Measurements from ENCODE around the gene FAM83B. TPM values are rescaled to one million over a fixed set of nuclear protein-coding genes. Genes with fewer than 3 reads are reported as not detected.
"Not testable (repeated sequence)": the region's sequence is repeated elsewhere in the genome, so short reads cannot be mapped to it uniquely, and the experiment has no call there.

The FAM83B gene
- total RNA-seq, 1 donor from 2014 or later = not detected

DNA sequence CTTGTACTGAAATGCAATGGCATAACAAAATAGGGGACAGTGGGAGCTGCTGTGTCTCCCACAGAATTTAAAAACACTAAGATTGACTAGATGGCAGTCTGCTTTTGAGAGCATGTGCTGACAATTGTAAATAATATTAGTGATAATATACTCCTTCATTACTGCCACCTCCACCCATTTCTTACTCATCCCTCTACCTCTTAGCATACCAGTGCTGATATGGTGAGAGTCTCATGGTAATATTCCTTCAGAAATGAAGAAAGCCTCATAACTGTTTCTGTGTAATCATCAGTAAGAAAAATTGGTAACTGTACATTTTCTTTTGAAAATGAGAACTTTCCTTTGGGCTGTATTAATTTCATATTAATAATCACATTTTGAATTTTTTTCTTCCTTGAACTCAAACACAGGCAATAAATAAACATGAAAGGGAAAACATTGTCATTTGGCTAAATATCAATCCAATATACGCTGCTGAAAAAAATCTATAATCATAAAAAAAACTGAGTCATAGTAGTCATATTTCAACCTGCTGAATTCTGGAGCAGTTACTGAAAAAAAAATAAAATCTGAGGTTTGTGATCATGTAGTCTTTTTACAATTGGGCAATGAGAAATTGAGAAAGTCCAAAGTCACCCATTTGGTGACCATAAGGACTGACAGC, 34.6 kb downstream of the FAM83B start:
- no peak overlapping the region for H3K27ac Mint-ChIP-seq (ENCODE audit: unreplicated experiment)
- no peaks in the 10 kb centered on the region for H3K9me3 Mint-ChIP-seq (ENCODE audit: unreplicated experiment)
- H3K36me3 Mint-ChIP-seq (ENCODE audit: unreplicated experiment) = no peaks in the 10 kb centered on the region
- TF ChIP-seq, protein P1, sequence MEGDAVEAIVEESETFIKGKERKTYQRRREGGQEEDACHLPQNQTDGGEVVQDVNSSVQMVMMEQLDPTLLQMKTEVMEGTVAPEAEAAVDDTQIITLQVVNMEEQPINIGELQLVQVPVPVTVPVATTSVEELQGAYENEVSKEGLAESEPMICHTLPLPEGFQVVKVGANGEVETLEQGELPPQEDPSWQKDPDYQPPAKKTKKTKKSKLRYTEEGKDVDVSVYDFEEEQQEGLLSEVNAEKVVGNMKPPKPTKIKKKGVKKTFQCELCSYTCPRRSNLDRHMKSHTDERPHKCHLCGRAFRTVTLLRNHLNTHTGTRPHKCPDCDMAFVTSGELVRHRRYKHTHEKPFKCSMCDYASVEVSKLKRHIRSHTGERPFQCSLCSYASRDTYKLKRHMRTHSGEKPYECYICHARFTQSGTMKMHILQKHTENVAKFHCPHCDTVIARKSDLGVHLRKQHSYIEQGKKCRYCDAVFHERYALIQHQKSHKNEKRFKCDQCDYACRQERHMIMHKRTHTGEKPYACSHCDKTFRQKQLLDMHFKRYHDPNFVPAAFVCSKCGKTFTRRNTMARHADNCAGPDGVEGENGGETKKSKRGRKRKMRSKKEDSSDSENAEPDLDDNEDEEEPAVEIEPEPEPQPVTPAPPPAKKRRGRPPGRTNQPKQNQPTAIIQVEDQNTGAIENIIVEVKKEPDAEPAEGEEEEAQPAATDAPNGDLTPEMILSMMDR (IDR thresholded peaks at IDR 0.05; ENCODE audit: partially characterized antibody, unreplicated experiment) = no peak
- H3K27me3 Mint-ChIP-seq (ENCODE audit: unreplicated experiment) = no peaks in the 10 kb centered on the region
- no peaks in the 10 kb centered on the region for H3K4me1 Mint-ChIP-seq (ENCODE audit: low read depth, unreplicated experiment)
- DNase-seq = no peak
- H3K4me3 Mint-ChIP-seq (ENCODE audit: unreplicated experiment) = no peak overlapping the region

DNA sequence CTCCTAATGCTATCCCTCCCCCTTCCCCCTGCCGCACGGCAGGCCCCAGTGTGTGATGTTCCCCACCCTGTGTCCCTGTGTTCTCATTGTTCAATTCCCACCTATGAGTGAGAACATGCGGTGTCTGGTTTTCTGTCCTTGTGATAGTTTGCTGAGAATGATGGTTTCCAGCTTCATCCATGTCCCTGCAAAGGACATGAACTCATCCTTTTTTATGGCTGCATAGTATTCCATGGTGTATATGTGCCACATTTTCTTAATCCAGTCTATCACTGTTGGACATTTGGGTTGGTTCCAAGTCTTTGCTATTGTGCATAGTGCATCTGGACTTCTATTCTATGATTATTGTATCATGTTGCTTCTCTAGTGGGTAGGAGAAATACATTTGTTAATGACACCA, 35.3 kb downstream of the FAM83B start:
- H3K9me3 Mint-ChIP-seq (ENCODE audit: unreplicated experiment); H3K4me1 Mint-ChIP-seq (ENCODE audit: low read depth, unreplicated experiment); H3K27me3 Mint-ChIP-seq (ENCODE audit: unreplicated experiment); H3K4me3 Mint-ChIP-seq (ENCODE audit: unreplicated experiment); DNase-seq; H3K36me3 Mint-ChIP-seq (ENCODE audit: unreplicated experiment); H3K27ac Mint-ChIP-seq (ENCODE audit: unreplicated experiment): not testable (repeated sequence)

DNA sequence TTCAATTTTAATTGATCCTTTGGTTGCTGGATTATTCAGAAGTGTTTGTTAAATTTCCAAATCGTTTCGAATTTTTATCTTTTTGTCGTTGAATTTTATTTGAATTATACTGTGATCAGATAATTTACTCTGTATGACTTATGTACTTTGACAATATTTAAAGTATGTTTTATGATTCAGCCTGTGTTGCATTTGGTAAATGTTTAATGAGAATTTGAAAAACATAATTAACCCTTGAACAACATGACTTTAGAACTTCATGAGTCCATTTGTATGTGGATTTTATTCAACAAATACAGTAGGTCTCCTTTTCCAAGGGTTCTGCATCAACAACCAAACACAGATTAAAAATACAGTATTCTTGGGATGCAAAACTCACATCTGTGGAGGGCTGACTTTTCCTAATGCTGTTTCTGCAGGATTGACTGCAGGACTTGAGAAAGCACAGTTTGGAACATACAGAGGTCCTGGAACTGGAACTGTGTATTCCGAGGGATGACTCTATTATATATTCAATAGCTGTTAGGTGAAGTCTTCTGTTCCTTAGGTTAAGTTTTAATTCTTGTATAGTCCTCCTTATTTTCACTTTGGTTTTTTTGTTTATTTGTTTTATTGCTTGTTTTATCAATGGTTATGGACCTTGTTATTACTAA, 40.5 kb downstream of the FAM83B start:
- Mint-ChIP-seq H3K27ac (ENCODE audit: unreplicated experiment) (no peak overlapping the region), H3K4me3 (ENCODE audit: unreplicated experiment) (no peak overlapping the region), H3K9me3 (ENCODE audit: unreplicated experiment) (no peaks in the 10 kb centered on the region), H3K27me3 (ENCODE audit: unreplicated experiment) (peaks cover 1% of the 10 kb centered on the region), H3K36me3 (ENCODE audit: unreplicated experiment) (no peaks in the 10 kb centered on the region), H3K4me1 (ENCODE audit: low read depth, unreplicated experiment) (peaks cover 3% of the 10 kb centered on the region)
- DNase-seq = no peak
- TF ChIP-seq, protein P1 (IDR thresholded peaks at IDR 0.05; ENCODE audit: partially characterized antibody, unreplicated experiment) = no peak

DNA sequence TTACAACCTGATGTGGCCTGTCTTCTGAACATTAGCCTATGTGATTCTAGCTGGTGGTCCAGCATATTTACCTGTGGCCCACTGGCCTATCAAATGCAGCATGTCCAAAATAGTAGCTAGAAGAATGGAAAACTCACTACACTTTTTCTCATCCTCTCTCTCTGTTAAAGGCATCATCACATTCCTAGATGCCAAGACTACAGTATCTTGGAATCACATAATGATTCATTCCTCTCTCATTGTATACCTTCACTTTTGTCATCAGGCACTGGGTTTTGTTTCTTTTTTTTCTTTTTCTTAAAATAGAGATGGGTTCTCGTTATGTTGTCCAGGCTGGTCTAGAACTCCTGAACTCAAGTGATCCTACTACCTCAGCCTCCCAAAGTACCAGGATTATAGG, 45.0 kb downstream of the FAM83B start:
- Mint-ChIP-seq H3K9me3 (ENCODE audit: unreplicated experiment) (no peaks in the 10 kb centered on the region), H3K27me3 (ENCODE audit: unreplicated experiment) (peaks cover 1% of the 10 kb centered on the region), H3K4me3 (ENCODE audit: unreplicated experiment) (no peak overlapping the region), H3K4me1 (ENCODE audit: low read depth, unreplicated experiment) (peaks cover 11% of the 10 kb centered on the region), H3K36me3 (ENCODE audit: unreplicated experiment) (no peaks in the 10 kb centered on the region), H3K27ac (ENCODE audit: unreplicated experiment) (no peak overlapping the region)
- no peak for DNase-seq
- TF ChIP-seq, protein P1 (IDR thresholded peaks at IDR 0.05; ENCODE audit: partially characterized antibody, unreplicated experiment) = no peak

DNA sequence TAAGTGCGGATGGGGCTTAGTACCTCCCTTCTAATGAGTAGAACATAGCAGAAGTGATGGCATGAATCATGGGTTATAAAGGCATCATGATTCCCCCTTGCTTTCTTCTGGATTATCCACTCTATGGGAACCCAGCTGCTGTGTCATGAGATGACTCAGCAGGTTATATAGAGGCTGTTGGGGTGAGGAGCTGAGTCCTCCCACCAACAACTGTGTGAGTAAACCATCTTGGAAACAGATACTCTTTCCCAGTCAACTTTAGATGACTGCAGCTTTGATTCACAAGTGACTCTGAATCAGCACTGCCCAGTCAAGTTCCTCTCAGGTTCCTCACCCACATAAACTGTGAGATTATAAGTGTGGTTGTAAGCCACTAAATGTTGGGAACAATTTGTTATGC, 46.3 kb downstream of the FAM83B start:
- H3K9me3 Mint-ChIP-seq (ENCODE audit: unreplicated experiment) = no peaks in the 10 kb centered on the region
- TF ChIP-seq, protein P1 (IDR thresholded peaks at IDR 0.05; ENCODE audit: partially characterized antibody, unreplicated experiment) = no peak
- H3K27ac Mint-ChIP-seq (ENCODE audit: unreplicated experiment) = no peak overlapping the region
- H3K36me3 Mint-ChIP-seq (ENCODE audit: unreplicated experiment) = no peaks in the 10 kb centered on the region
- no peak overlapping the region for H3K4me3 Mint-ChIP-seq (ENCODE audit: unreplicated experiment)
- DNase-seq = no peak
- peaks cover 15% of the 10 kb centered on the region for H3K4me1 Mint-ChIP-seq (ENCODE audit: low read depth, unreplicated experiment)
- peaks cover 1% of the 10 kb centered on the region for H3K27me3 Mint-ChIP-seq (ENCODE audit: unreplicated experiment)
